HG03571 (cell line): Measurements from ENCODE around the gene FASTKD3.

Source experiments
- ATAC-seq: cut with Tn5 transposase; IDR thresholded peaks from one replicate; pipeline ENCODE4 v1.9.1; 2021; ENCODE audit not compliant: unreplicated experiment

FASTKD3 gene

GRCh38 chr5:7881091-7881490, 12.3 kb upstream of the FASTKD3 start:
- no peak for ATAC-seq

DNA sequence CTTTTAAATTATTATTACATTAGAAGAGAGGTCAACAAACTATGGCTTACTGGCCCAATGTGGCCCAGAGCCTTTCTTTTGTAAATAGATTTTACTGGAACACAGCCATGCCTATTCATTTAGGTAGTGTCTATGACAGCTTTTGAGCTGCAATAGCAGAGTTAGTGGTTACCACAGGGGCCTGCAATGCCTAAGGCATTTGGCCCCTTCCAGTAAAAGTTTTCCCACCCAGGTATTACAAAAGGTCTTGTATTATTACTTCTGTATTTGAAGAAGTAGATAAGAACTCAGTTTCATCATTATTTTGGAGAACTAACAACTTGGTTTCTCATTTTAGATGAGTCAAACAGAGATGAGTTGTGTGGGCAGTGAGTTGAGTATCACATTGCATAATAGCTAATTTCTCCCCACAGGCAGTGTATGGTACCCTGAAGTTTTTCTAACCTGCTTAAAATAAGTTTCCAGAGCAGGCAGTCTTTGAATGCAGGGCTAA, 9.6 kb upstream of the FASTKD3 start:
- ATAC-seq = peak; percentile 97

DNA sequence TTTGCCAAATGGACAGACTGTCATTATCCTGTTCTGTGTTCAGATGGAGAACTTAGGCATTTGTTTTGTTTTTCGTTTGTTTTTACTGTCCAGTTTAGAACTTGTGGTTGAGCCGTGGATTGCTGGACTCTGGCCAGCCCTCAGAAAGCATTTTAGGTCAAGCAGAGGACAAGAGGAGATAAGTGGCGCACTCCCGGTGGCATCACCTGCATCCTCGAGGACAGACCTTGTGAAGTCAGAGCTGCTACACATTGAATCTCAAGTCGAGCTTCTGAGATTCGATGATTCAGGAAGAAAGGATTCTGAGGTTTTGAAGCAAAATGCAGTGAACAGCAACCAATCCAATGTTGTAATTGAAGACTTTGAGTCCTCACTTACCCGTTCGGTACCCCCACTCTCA, 9.0 kb upstream of the FASTKD3 start:
- ATAC-seq = no peak

DNA sequence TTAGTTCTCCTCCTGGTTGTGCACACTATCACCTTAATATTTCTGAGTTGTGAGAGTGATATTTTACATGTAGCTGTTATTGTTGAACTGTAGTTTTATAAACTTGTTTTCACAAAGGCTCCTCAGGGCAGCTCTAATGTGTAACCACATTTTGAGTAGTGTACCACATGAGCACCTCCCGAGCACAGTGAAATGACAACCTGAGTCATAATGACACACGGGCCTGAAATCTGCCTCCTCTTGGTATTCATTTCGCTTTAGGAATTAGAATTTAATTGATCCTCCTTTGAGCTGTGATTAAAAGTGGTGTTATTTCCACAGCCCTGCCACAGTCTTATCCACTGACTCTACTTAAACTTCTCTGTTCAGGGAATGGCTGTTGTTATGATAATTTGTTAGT, 8.0 kb upstream of the FASTKD3 start:
- peak; percentile 40 for ATAC-seq

DNA sequence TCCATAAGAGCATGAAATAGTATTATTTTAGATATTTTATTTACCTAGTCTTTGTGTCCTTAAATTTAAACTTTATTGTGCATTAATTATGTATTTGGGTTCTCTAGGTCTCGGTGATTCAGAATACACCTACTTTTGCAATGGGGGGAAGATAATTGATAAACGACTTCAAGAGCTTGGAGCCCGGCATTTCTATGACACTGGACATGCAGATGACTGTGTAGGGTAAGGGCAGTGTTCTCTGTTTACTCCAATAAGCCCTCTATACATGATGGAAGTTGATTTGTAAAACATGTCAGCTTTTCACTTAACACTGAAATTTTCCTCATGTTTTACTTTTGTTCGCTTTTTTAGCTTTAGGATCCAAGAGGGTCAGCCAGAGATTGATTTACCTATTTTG, 6.3 kb upstream of the FASTKD3 start:
- ATAC-seq = no peak

DNA sequence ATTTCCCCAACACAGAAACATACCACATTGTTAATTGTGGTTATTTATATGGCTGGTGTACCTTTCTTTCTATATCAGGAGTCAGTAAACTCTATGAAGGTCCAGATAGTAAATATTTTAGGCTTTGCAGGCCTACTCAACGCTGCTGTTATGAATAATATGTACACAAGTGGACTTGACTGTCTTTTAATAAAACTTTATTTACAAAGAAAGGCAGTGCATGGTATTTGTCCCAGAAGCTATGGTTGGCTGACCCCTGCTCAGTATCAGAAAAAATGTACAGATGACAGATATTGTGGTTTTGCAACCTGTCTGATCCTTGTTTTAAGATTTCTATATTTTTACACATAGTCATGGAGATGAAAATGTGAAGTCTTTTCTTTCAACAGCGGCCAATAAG, 5.8 kb upstream of the FASTKD3 start:
- ATAC-seq = no peak

DNA sequence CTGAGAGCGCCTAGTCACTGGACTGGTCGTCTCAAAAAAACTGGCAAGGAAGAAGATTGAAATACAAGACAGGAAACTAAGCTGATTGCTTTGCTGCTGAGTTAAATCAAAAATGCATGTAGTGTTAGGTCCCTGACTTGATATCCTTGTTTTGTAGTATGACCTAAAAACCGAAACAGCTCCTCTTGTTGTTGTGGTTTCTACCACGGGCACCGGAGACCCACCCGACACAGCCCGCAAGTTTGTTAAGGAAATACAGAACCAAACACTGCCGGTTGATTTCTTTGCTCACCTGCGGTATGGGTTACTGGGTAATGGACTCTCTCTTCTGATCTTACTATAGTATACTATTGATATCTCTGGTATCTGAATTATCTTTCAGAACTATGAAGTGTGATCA, 4.4 kb upstream of the FASTKD3 start:
- ATAC-seq = no peak

DNA sequence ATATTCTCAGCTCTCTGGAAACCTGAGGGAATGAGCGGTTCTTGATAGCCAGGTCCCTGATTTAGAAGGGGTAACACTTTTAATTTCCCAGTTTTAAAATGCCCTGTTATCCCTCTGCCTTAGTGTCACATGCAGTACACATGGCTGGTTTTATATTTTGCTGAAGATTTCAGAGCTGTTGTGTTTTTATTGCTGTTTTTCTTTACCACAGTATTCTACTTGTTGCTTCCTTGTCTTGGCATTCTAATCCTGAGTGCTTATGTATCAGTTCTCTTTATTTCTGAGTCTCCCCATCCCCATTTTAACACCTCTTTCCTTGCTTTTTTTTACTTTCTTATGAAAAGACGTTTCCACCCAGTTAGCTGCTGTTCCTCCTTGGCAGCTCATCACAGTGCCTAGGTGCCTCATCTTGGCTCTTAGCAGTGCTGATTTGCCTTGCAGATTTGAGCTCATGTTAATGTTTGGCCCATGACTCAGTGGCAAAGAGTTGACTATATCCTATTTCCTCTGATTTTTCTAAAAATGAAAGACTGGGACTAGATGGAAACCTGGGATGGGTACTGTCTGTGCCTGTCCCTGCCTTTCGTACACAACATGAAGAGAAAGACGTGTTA, 3.8 kb upstream of the FASTKD3 start:
- ATAC-seq = no peak

DNA sequence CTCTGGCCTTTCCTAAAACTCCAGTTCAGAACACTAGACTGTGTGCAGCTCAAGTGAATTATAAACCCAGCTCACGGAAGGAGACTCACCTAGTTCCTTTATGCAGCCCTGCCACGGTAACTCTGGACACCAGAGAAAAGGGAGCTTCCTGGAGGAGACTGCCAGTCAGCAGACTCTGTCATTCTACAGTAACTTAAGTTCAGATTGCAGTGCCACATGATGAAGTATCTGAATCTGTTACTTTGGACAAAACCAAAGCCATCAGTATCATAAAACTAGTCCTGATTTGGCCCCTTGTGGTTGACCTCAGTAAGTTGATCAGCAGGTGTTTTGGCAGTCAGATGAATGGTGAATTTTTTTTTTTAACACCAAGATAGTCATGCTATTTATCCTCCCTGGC, 2.8 kb upstream of the FASTKD3 start:
- ATAC-seq = no peak

DNA sequence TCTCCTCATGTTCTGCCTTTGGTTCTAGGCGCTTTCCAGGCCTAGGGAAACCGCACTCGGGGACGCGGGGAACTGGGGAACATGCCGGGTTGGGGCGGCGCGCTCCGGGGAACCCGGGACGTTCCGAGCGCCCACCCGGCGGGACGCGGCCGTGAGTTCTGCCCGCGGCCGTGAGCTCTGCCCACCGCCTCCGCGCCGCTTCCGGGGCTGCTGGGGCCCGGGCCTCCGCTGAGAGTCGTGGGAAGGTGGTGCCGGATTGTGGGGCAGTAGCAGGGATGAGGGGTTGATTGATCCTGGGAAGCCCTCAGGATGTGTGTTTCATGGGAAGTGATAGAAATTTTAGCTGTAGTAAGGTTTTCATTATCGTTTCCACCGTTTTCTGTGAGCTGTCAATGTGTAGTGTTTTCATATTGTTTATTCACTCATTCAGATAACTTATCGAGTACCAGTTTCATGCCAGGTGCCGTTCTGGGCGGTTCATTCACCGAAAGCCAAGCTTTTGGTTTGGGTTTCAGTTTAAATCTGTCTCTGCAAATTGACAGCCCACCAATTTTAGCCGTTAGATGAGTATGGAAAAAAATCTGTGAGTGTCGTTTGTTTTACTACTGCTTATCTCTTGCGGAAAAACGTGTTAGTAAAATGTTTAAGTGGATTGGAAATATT, 774 bp upstream of the FASTKD3 start:
- ATAC-seq = peak; percentile 26

DNA sequence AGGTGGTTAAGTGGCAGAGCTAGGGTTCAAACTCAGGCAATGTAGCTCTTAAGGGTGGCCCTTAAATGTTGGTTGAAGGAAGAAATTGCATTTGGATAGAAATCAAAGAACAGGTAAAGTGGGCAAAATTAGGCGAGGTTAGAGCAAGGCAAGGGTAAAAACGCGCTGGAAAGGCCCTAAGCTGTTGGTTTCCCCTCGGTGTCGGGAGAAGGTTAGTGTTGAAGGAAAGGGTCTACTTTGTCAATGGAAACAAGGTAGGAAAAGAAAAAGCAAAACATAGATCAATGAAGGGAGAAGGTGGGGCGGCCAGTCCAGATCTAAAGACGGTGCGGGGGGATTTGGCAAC, 431 bp downstream of the FASTKD3 start:
- ATAC-seq = no peak

DNA sequence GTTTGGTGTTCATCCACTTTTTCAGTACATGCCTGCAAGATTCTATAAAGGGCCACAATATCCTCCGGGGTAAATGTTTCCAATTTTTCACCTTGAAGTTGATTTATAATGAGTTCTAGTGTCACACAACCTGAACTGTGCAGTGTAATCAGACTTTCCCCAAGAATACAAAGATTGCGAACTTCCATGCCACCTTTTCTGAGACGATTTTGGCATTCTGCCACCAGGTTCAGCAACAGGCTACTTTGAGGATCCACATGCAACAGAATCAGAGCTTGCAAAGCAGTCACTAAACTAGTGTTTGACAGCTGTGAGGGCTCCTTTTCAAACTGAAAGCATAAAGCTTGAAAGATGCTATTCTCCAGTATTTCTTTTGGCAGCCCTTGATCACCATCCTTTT, 1.6 kb downstream of the FASTKD3 start:
- ATAC-seq = no peak

DNA sequence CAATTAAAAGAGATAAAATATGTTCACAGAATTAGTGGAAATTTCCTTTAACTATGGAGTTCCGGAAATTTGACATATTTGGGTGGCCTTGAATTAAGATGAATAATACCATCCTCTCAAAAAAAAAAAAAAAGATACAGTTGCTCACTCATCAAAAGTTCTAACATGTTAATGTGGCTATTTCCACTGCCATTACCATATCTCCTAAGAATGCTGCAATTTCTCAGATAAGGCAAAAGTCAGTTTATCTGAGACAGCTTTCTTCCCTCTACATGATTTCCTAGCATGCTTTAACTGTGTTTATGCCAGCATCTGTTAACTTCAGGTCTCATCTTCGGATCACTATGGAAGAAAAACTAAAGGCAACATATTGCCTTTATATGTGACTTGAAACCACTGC, 2.6 kb downstream of the FASTKD3 start:
- no peak for ATAC-seq

GRCh38 chr5:7857926-7858632, 10.8 kb downstream of the FASTKD3 start:
- ATAC-seq = no peak

GRCh38 chr5:7857361-7857760, 11.5 kb downstream of the FASTKD3 start:
- ATAC-seq = no peak

DNA sequence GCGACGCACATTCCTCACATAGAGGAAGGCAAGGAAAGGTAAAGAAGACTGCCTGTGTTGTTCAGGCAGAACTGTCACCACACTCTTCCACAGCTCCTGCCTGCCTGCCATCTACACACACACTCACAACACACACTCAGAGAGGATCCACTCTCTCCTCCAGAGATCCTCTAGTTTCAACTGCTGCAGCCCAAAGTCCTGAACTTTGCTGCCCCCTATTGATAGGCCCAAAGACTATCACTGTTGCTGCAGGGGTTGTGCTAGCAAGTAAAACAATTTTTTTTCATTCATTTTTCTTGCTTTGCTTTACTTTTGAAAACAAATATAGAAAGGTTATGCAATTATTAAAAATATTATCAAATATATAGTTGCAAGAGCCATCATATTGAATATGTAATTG, 12.0 kb downstream of the FASTKD3 start:
- no peak for ATAC-seq

GRCh38 chr5:7855611-7856010, 13.2 kb downstream of the FASTKD3 start:
- no peak for ATAC-seq

DNA sequence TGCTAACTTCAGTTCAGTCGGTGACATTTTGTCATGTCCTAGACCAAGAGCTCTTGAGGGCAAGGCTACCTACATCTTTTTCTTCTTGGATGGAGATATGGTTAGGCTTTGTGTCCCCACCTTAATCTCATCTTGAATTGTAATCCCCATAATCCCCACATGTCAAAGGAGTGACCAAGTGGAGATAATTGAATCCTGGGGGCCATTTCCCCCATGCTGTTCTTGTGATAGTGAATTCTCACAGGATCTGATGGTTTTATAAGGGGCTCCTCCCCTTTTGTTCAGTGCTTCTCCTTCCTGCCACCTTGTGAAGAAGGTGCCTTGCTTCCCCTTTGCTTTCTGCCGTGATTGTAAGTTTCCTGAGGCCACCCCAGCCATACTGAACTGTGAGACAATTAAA, 15.8 kb downstream of the FASTKD3 start:
- no peak for ATAC-seq

GRCh38 chr5:7852542-7852941, 16.3 kb downstream of the FASTKD3 start:
- ATAC-seq = no peak

DNA sequence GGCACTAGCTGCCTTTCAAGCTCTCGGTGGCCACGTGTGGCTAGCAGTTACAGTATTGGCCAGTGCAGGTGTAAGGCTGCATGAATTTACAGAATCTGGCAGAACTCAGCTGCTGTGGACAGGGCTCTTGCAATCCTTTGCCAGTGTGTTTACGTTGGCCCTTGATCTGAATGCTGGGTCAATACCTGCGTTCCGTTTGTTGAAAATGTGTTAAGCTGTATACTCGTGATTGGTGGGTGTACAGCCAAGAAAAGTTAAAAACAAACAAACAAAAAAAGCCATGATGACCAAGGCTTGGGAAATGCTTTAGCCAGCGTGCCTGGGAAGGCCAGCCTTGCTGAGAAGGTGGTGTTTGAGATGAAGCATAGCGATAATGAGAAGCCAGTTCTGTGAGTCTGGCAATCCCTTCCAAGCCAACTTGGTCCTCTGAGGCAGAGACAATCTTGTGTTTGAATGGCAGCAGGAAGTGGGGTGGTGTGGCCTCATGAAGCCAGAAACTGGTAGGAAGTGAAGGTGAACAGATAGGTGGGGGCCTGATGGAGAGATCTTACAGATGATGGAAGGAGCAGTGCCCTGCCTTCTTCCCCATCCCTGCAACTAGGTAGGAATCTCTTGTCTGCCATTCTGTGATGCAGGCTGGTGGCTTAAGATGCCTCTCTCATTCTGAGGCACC, 17.1 kb downstream of the FASTKD3 start:
- no peak for ATAC-seq

DNA sequence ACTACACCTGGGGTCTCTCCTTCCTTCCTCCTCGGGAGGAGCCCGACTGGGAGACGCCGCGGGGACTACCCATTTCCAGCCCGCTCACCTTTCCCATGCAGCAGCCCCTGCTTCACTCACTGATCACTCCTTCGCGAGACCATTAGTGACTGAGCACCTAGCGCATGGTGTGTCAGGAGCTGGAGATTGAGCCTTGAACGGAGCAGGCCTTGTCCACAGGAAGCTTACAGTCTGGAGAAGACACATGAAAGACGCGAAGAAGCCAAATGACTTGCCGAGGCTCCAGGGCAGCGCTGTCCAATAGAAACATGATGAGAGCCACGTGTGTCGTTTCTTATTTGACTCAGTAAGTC, 17.6 kb downstream of the FASTKD3 start:
- no peak for ATAC-seq
